Right ventricle myocardium superior (tissue), 1 donor: ENCODE results near the gene RAB40B. TPM values are rescaled to one million over a fixed set of nuclear protein-coding genes. Genes with fewer than 3 reads are reported as not detected.

Experiments
- ATAC-seq: fragments of 200-7000 bp; cut with Tn5 transposase; one replicate; pipeline ENCODE4 v1.9.1; 2020; ENCODE audit warnings: mild to moderate bottlenecking; ENCODE audit not compliant: poor library complexity
- DNase-seq: peaks from one replicate; pipeline ENCODE4 v3.0.0-alpha.2; 2020
- intact Hi-C: fragments of 100-400 bp; cut with DNase I; formaldehyde crosslinking; loops from one replicate; pipeline ENCODE4 v1.11.2; 2022
- total RNA-seq: library from RNA; stranded (reverse); fragmentation: NEBNext Ultra II Directional; extraction: Animal tissue kit (Norgen Biotek cat#: 25700); gene quantifications from one replicate; pipeline ENCODE4 v1.2.1, GENCODE V29; 2021
- donor health status: DM: no; HTN: yes; CAD: no; lungs with severe emphysema.

The RAB40B gene
- total RNA-seq, 1 donor from 2014 or later: 20.7 TPM

DNA sequence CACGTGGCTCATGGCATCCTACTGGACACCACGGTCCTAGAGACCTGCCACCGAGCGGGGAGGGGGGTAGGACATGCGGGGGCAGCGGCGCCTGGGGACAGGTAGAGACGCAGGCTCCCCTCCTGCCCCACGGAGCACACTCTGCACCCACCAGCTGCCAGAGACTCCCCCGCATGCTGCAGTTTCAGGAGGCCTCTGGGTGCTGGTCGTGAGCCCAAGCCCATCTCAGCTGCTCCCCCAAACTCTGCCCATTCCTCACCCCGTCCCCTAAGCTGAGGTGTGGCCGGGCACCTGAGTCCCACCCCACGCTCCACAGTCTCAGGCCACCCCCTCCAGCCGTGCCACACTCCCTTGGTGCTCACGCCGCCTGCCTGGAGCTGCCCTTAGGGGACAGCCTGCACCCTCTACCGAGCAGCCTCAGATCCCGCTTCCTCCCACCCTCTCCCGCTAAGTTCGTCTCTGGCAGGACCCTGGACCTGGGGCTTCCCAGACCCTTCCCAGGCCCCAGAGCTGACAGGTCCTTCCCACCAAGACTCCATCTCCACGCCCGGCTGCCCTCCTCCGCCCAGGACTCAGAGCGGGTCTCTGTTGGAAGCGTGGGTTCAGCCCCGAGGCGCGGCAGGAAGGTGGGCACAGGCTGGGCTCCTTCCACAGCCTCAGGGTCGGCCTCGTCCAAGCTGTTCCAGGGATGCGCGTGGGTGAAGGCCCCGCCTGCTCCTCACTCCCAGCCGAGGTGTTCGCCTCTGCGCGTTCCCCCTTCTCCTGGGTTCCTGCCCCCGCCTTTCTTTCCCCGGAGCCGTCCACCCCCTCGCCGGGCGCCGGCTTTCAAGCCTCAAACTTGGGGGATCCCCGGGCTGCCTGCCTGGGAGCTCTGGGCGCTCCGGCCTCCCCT, 1.3 kb downstream of the RAB40B start:
- ATAC-seq: no peak
- intact Hi-C loops: loop anchor here (5.0 kb wide), 1 partner anchor 45 kb away; no protein-coding TSS in a partner anchor
- DNase-seq: peak; percentile 36

DNA sequence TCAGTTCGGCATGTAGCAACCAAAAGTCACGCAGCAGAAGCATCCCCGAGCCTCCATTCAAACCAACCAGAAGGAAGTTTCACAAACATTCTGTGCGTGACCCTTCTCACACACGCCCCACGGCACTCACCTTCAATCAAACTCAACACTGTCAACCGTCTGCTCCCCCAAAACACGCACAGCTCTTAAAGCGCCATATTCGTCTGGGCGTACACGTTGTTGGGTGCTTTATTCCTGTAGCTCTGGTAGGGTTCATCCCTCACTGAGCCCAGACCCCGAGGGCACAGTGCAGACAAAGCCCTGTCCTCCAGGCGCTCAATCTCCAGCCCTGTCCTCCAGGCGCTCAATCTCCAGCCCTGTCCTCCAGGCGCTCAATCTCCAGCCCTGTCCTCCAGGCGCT, 2.2 kb downstream of the RAB40B start:
- ATAC-seq (no peak), DNase-seq (no peak)
- intact Hi-C loops: loop anchor here (5.0 kb wide), 1 partner anchor 44 kb away; no protein-coding TSS in a partner anchor

GRCh38 chr17:82694647-82695046, 3.9 kb downstream of the RAB40B start:
- no peak for ATAC-seq
- intact Hi-C loops: loop anchor here (5.0 kb wide), 1 partner anchor 42 kb away; no protein-coding TSS in a partner anchor

DNA sequence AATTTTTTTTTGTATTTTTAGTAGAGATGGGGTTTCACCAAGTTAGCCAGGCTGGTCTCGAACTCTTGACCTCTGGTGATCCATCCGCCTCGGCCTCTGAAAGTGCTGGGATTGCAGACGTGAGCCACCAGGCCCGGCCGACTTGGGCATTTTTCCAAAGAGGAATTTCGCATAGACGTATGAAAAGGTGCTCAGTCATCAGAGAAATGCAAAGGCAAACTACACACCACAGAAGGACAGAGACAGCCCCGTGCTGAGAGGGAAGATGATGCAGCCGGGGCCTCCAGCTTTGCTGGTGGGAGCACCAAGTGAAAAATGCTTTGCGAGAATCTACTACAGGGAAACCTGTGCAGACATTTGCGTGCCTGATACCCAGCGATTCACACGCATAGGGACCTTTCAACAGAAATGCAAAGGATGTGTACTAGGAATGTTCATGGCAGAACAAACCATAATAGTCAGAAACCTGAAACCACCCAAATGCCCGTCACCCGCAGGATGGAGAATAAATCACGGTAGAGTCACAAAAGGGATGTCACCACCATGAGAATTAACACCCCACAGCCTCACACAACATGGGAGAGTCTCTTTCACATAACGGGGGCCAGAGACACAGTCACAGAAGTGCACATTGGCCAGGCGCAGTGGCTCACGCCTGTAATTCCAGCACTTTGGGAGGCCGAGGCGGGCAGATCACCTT, 5.2 kb downstream of the RAB40B start:
- intact Hi-C loops: no loop called here
- ATAC-seq (no peak), DNase-seq (no peak)

More at GRCh38 chr17:82694647-82695046, 3.9 kb downstream of the RAB40B start:
- DNase-seq: no peak

- ATAC-seq (no peak), DNase-seq (no peak)
- intact Hi-C loops: no loop called here
Measured at GRCh38 chr17:82692268-82692667, 6.2 kb downstream of the RAB40B start.

DNA sequence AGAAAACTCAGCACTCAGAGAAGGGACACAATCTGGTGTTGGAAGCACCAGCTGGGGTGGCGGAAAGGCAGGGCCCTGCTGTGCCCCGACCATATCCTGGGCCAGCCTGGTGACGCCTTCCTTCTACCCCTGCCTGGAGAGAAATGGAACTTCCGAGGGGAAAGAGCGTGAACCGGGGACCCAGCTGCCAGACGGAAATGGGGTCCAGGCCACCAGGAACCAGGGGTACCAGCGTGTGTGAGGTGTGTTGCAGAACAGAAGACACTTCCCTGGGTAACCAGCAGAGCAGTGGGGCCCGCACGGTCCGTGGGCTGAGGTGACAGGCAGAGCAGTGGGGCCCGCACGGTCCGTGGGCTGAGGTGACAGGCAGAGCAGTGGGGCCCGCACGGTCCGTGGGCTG, 6.8 kb downstream of the RAB40B start:
- intact Hi-C loops: no loop called here
- no peak for ATAC-seq
- DNase-seq: no peak

GRCh38 chr17:82690786-82691489, 7.6 kb downstream of the RAB40B start:
- ATAC-seq (no peak), DNase-seq (no peak)

DNA sequence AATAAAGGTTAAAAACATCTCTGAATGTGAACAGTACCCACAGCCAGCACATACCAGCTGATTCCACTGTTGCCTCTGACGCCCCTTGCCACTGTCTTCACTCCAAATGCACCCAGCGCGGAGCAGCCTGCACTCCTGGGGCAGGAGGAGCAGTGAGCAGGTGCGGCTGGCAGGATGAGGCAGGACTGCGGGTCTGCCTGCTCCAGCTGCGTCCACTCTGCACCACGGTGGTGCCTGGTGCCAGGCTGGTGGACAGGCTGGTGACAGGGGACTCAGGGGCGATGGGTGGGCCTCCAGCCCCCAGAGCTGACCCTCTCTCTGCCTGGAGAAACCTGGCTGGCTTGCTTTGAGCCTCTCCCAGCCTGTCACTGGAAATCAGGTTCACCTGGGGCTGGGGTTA, 9.4 kb downstream of the RAB40B start:
- DNase-seq (no peak), ATAC-seq (no peak)
- intact Hi-C loops: no loop called here

More at GRCh38 chr17:82690786-82691489, 7.6 kb downstream of the RAB40B start:
- intact Hi-C loops: no loop called here

DNA sequence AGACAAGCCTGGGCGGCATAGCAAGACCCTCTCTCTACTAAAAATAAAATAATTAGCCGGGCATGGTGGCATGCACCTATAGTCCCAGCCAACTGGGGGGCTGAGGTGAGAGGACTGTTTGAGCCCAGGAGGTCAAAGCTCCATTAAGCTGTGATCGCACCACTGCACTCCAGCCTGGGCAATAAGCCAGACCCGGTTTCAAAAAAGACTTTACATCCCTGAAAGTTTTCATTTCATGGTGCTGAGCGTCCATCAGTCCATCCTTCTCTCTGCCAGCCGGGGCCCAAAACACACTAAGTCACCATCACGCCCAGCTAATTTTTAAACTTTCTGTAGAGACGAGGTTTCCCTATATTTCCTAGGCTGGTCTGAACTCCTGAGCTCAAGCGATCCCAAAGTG, 10.6 kb downstream of the RAB40B start:
- intact Hi-C loops: loop anchor here (2.0 kb wide), 1 partner anchor 53 kb away; no protein-coding TSS in a partner anchor
- DNase-seq (no peak), ATAC-seq (no peak)

DNA sequence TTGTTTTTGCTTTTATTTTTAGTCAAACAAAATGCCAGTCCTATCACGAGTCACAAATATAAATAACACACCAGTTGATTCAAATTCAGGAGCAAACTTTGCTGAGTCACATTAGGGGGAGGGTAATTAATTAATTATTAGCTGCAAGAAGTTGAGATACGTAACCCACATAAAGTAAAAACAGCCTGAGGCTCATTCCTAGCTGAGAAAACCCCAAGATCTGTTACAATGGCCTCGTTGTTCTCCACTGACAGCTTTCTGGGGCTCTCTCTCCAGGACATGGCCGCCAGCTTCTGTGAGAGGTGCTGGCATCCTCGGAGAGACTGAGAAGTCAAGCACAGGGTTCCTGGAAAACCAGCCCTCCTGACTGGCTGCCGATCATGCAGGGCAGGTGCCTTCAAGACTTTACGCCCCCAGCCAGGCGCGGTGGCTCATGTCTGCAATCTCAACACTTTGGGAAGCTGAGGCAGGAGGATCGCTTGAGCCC, 11.1 kb downstream of the RAB40B start:
- no peak for DNase-seq
- ATAC-seq: peak; percentile 25
- intact Hi-C loops: loop anchor here (2.0 kb wide), 1 partner anchor 53 kb away; no protein-coding TSS in a partner anchor

- no peak for ATAC-seq
- intact Hi-C loops: loop anchor here (2.0 kb wide), 1 partner anchor 54 kb away; no protein-coding TSS in a partner anchor
Measured at GRCh38 chr17:82686366-82687324, 11.9 kb downstream of the RAB40B start.

GRCh38 chr17:82685291-82685690, 13.2 kb downstream of the RAB40B start:
- intact Hi-C loops: no loop called here
- no peak for DNase-seq
- no peak for ATAC-seq

More at GRCh38 chr17:82686366-82687324, 11.9 kb downstream of the RAB40B start:
- peak; percentile 35 for DNase-seq

- ATAC-seq: no peak
- intact Hi-C loops: no loop called here
Measured at GRCh38 chr17:82684228-82684841, 14.2 kb downstream of the RAB40B start.

GRCh38 chr17:82683534-82683933, 15.0 kb downstream of the RAB40B start:
- ATAC-seq: no peak
- DNase-seq: no peak
- intact Hi-C loops: no loop called here

More at GRCh38 chr17:82684228-82684841, 14.2 kb downstream of the RAB40B start:
- no peak for DNase-seq

DNA sequence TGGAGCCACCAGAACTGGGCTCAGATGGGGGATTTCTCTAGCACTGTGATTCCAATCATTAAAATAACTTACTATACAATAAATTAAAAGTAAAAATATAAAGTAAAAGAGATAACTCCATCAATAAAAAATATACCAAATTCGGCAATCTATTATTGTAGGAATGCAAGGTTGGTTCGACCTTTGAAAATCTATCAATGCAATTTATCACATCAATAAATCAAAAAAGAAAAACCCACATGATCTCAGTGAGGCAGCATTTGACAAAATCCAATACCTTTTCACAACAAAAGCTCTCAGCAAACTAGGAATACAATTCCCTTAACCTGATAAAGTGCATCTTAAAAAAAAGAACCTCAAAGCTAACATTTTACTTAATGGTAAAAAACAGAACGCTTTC, 17.0 kb downstream of the RAB40B start:
- DNase-seq: no peak
- ATAC-seq: no peak

GRCh38 chr17:82679586-82680465, 18.7 kb downstream of the RAB40B start:
- DNase-seq (no peak), ATAC-seq (no peak)
- intact Hi-C loops: no loop called here

More for the DNA sequence above, 17.0 kb downstream of the RAB40B start:
- intact Hi-C loops: no loop called here
